IMR-90 (cell line): ENCODE measurements around the gene NDUFS3. TPM values are rescaled to one million over a fixed set of nuclear protein-coding genes. Genes with fewer than 3 reads are reported as not detected.

Source experiments
- ATAC-seq: fragments of 200-7000 bp; cut with Tn5 transposase; 2 replicates; pipeline ENCODE4 v1.9.1; 2020; ENCODE audit warnings: low read depth, mild to moderate bottlenecking, moderate library complexity
- BruUV-seq: library from RNA; stranded (reverse); fragments of 400-500 nt; replicated peaks from 2 replicates; lab custom pipeline; 2021; lab: Mats Ljungman, UMichigan
- CTCF ChIA-PET: fragments of 300-600 bp; formaldehyde crosslinking; extraction: SDS; loops from one replicate; lab custom pipeline; 2021; ENCODE audit warnings: antibody characterized with exemption; lab: Yijun Ruan, JAX
- POLR2A ChIA-PET: fragments of 300-600 bp; sonication (Branson Sonifier 250); formaldehyde crosslinking; loops from one replicate; lab custom pipeline; 2022; ENCODE audit warnings: antibody characterized with exemption; ENCODE audit not compliant: unreplicated experiment; lab: Charles Lee
- DNase-seq: peaks from one replicate; pipeline ENCODE4 v3.0.0; 2013
- H2AFZ ChIP-seq: replicated peaks from 2 replicates; pipeline ENCODE3; 2013; ENCODE audit warnings: low read length, mild to moderate bottlenecking; ENCODE audit not compliant: poor library complexity
- H2AK5ac ChIP-seq: 2 replicates; pipeline ENCODE4 v1.6.1; 2013; ENCODE audit warnings: low read depth, low read length, inconsistent platforms
- H2AK9ac ChIP-seq: replicated peaks from 2 replicates; pipeline ENCODE3; 2013; ENCODE audit warnings: mild to moderate bottlenecking, low read depth, low read length, moderate library complexity; ENCODE audit not compliant: poor library complexity
- H2BK120ac ChIP-seq: 2 replicates; pipeline ENCODE4 v1.6.1; 2013; ENCODE audit warnings: low read depth, low read length, inconsistent platforms
- H2BK15ac ChIP-seq: 3 replicates; pipeline ENCODE4 v1.6.1; 2013; ENCODE audit warnings: low read depth, low read length, inconsistent platforms
- H2BK20ac ChIP-seq: 2 replicates; pipeline ENCODE4 v1.6.1; 2013; ENCODE audit warnings: low read depth, mild to moderate bottlenecking, inconsistent platforms, low read length, moderate library complexity
- H2BK5ac ChIP-seq: 2 replicates; pipeline ENCODE4 v1.6.1; 2013; ENCODE audit warnings: mild to moderate bottlenecking, low read depth, low read length, inconsistent platforms; ENCODE audit not compliant: poor library complexity, severe bottlenecking
- H3K14ac ChIP-seq: replicated peaks from 2 replicates; pipeline ENCODE4 v1.6.1; 2013; ENCODE audit warnings: low read depth, low read length, inconsistent platforms
- H3K18ac ChIP-seq: 2 replicates; pipeline ENCODE4 v1.6.1; 2013; ENCODE audit warnings: low read depth, low read length, control low read depth
- H3K23ac ChIP-seq: 2 replicates; pipeline ENCODE4 v1.6.1; 2013; ENCODE audit warnings: low read depth, low read length, inconsistent platforms
- H3K27ac ChIP-seq: 2 replicates; pipeline ENCODE4 v1.5.1; 2013; ENCODE audit warnings: mild to moderate bottlenecking, control low read depth, low read length; ENCODE audit not compliant: insufficient read depth
- H3K27me3 ChIP-seq: 2 replicates; pipeline ENCODE4 v1.6.1; 2013; ENCODE audit warnings: low read length; ENCODE audit not compliant: control insufficient read depth, insufficient read depth
- H3K36me3 ChIP-seq: 2 replicates; pipeline ENCODE4 v1.6.1; 2013; ENCODE audit warnings: low read length, mixed read lengths; ENCODE audit not compliant: control insufficient read depth, insufficient read depth
- H3K4ac ChIP-seq: 2 replicates; pipeline ENCODE4 v1.6.1; 2013; ENCODE audit warnings: low read depth, low read length, inconsistent platforms
- H3K4me1 ChIP-seq: 2 replicates; pipeline ENCODE4 v1.6.1; 2013; ENCODE audit warnings: low read length, mixed read lengths; ENCODE audit not compliant: control insufficient read depth, insufficient read depth
- H3K4me2 ChIP-seq: 2 replicates; pipeline ENCODE4 v1.6.1; 2013; ENCODE audit warnings: low read depth, mild to moderate bottlenecking, control low read depth, low read length, moderate library complexity
- H3K4me3 ChIP-seq: 2 replicates; pipeline ENCODE4 v1.5.1; 2013; ENCODE audit warnings: low read depth, mild to moderate bottlenecking, control low read depth, low read length, moderate library complexity; ENCODE audit not compliant: insufficient read depth
- H3K56ac ChIP-seq: 2 replicates; pipeline ENCODE4 v1.6.1; 2013; ENCODE audit warnings: low read length, inconsistent platforms; ENCODE audit not compliant: insufficient read depth; ENCODE audit errors: extremely low read depth
- H3K79me1 ChIP-seq, 2 experiments: 2 replicates each; pipeline ENCODE4 v1.6.1; 2013; ENCODE audit warnings: low read length in 2 of 2, inconsistent platforms in 1 of 2, low read depth in 1 of 2
- H3K9ac ChIP-seq: 2 replicates; pipeline ENCODE4 v1.6.1; 2013; ENCODE audit warnings: low read depth, low read length, control low read depth
- H3K9me1 ChIP-seq: 2 replicates; pipeline ENCODE4 v1.6.1; 2013; ENCODE audit warnings: low read length, inconsistent platforms; ENCODE audit not compliant: insufficient read depth
- H3K9me3 ChIP-seq: 2 replicates; pipeline ENCODE4 v1.6.1; 2013; ENCODE audit warnings: low read length; ENCODE audit not compliant: control insufficient read depth, insufficient read depth
- H4K20me1 ChIP-seq: 2 replicates; pipeline ENCODE4 v1.6.1; 2013; ENCODE audit warnings: low read length, inconsistent platforms; ENCODE audit not compliant: insufficient read depth
- H4K5ac ChIP-seq: 2 replicates; pipeline ENCODE4 v1.6.1; 2013; ENCODE audit warnings: mild to moderate bottlenecking, low read depth, low read length, control low read depth
- H4K8ac ChIP-seq, 2 experiments: 2 replicates each; pipeline ENCODE4 v1.6.1; 2013; ENCODE audit warnings: low read depth in 2 of 2, low read length in 2 of 2, control low read depth in 1 of 2, inconsistent platforms in 1 of 2
- H4K91ac ChIP-seq: 2 replicates; pipeline ENCODE4 v1.6.1; 2013; ENCODE audit warnings: low read depth, low read length, inconsistent platforms; ENCODE audit not compliant: insufficient read depth
- BHLHE40 ChIP-seq: fragments of 150-350 bp; IDR thresholded peaks from 2 replicates; pipeline ENCODE4 v1.6.1; 2016; ENCODE audit warnings: mild to moderate bottlenecking, low read depth, low read length
- CEBPB ChIP-seq: IDR thresholded peaks from 2 replicates; pipeline ENCODE4 v1.6.1; 2012; ENCODE audit warnings: low read depth, low read length, improper control_type of control experiment
- ELK1 ChIP-seq: fragments of 150-350 bp; IDR thresholded peaks from 2 replicates; pipeline ENCODE4 v1.6.1; 2016; ENCODE audit warnings: low read depth, mild to moderate bottlenecking, low read length, moderate library complexity, borderline replicate concordance
- FOS ChIP-seq: fragments of 150-350 bp; IDR thresholded peaks from 2 replicates; pipeline ENCODE4 v1.6.1; 2016; ENCODE audit warnings: low read depth, low read length
- MAFK ChIP-seq: IDR thresholded peaks from 2 replicates; pipeline ENCODE4 v1.6.1; 2012; ENCODE audit warnings: low read depth, low read length, improper control_type of control experiment
- NFE2L2 ChIP-seq: fragments of 150-350 bp; IDR thresholded peaks from 2 replicates; pipeline ENCODE4 v1.6.1; 2016; ENCODE audit warnings: low read depth, mild to moderate bottlenecking, low read length
- WGBS, 2 experiments: methylation state at CpG; one replicate each; pipeline versions ENCODE4 v1.1.5 to v1.1.7; 2013; ENCODE audit warnings: missing lambda C conversion rate in 2 of 2; ENCODE audit not compliant: insufficient read length in 1 of 2; ENCODE audit errors: extremely low coverage in 2 of 2; 5-methylcytosine and 5-hydroxymethylcytosine counted together
- dilution Hi-C: fragments of 300-500 bp; cut with HindIII; formaldehyde crosslinking; loops from one replicate; pipeline ENCODE4 v1.14.3; 2018; ENCODE audit warnings: low sequenced_read_pairs; ENCODE audit not compliant: unreplicated experiment
- in situ Hi-C: fragments of 300-500 bp; cut with MboI; formaldehyde crosslinking; loops from 3 replicates; pipeline ENCODE4 v1.14.3; 2019; ENCODE audit warnings: low sequenced_read_pairs, inconsistent platforms, mixed read lengths
- intact Hi-C: fragments of 100-400 bp; cut with micrococcal nuclease; formaldehyde crosslinking; loops from 2 replicates; pipeline ENCODE4 v1.10.0; 2022
- polyA plus RNA-seq, 3 experiments: library from polyadenylated mRNA; depleted of rRNA; stranded (reverse); fragments of >200 nt; gene quantifications; 2 replicates each; pipeline ENCODE4 v1.2.3, GENCODE V29; 2012; ENCODE audit warnings: low replicate concordance in 1 of 3
- total RNA-seq: library from RNA; depleted of rRNA; stranded (reverse); fragments of >200 nt; gene quantifications from 2 replicates; pipeline ENCODE4 v1.2.3, GENCODE V29; 2012

The NDUFS3 gene
- total and polyA plus RNA-seq, 2 of the 4 experiments (the other 2 are of a cell fraction): 77.1 to 108 TPM

GRCh38 chr11:47539681-47540039, 39.2 kb upstream of the NDUFS3 start:
- no peak overlapping the region for H4K91ac ChIP-seq
- no peak overlapping the region for H2AFZ ChIP-seq
- H4K8ac ChIP-seq: no peak overlapping the region
- BruUV-seq: no TSS peak
- H3K9me3 ChIP-seq: no peaks in the 10 kb centered on the region
- no peaks in the 10 kb centered on the region; the same call in 1 of the 2 replicates for H3K36me3 ChIP-seq
- H2BK5ac ChIP-seq: no peak overlapping the region
- no peak overlapping the region for H2AK5ac ChIP-seq
- no peak overlapping the region; the same call in 1 of the 2 replicates for H3K56ac ChIP-seq
- no peak overlapping the region for H2AK9ac ChIP-seq
- DNase-seq (no peak), ATAC-seq (no peak)
- peaks cover 97% of the 10 kb centered on the region for H4K20me1 ChIP-seq
- H3K4me1 ChIP-seq: peaks cover 13% of the 10 kb centered on the region
- no peak overlapping the region for H2BK120ac ChIP-seq
- no peaks in the 10 kb centered on the region for H3K27me3 ChIP-seq
- H3K4me3 ChIP-seq: no peak overlapping the region
- no peak overlapping the region for H3K27ac ChIP-seq
- H3K18ac ChIP-seq: no peak overlapping the region
- no peak overlapping the region for H3K14ac ChIP-seq
- no peak for TF ChIP-seq ELK1
- no peak for TF ChIP-seq MAFK
- no peak for TF ChIP-seq BHLHE40
- no peak for TF ChIP-seq NFE2L2
- no peak for TF ChIP-seq CEBPB
- no peak for TF ChIP-seq FOS
- POLR2A ChIA-PET: no interaction called here
- dilution Hi-C loops (no loop called here), in situ Hi-C loops (no loop called here), intact Hi-C loops (loop anchor here (10.0 kb wide), 1 partner anchor 55 kb away; no protein-coding TSS in a partner anchor)
- peaks cover 8 to 70% of the 10 kb centered on the region in 2 experiments for H3K79me1 ChIP-seq
- H3K4ac ChIP-seq: no peak overlapping the region
- CTCF ChIA-PET: interaction anchor here (1.2 kb wide), 2 partner anchors 20 to 25 kb away, joined by 3 to 4 read pairs; no protein-coding TSS in a partner anchor
- H2BK15ac ChIP-seq: no peak overlapping the region
- no CpG with 5 or more reads among the region's 2 CpGs for WGBS, 2 experiments
- peaks cover 21% of the 10 kb centered on the region for H3K9me1 ChIP-seq
- H4K5ac ChIP-seq: no peak overlapping the region
- no peak overlapping the region for H3K4me2 ChIP-seq
- no peak overlapping the region for H2BK20ac ChIP-seq
- no peak overlapping the region for H3K9ac ChIP-seq
- H3K23ac ChIP-seq: no peak overlapping the region
